KOPT-K1 (cell line): ENCODE measurements around the gene ZNF345.

Source experiments
- H3K27ac ChIP-seq: fragments of 200-600 bp; sonication (generic); 2 replicates; pipeline ENCODE4 v1.5.1; 2016; ENCODE audit warnings: antibody characterized with exemption, mild to moderate bottlenecking, low read depth, low read length; ENCODE audit not compliant: poor library complexity, severe bottlenecking
- H3K36me3 ChIP-seq: fragments of 200-600 bp; sonication (generic); 2 replicates; pipeline ENCODE4 v1.5.1; 2017; ENCODE audit warnings: antibody characterized with exemption, mild to moderate bottlenecking, low read length, moderate library complexity; ENCODE audit not compliant: insufficient read depth
- H3K9me3 ChIP-seq: fragments of 200-600 bp; sonication (generic); 2 replicates; pipeline ENCODE4 v1.5.1; 2017; ENCODE audit warnings: antibody characterized with exemption, low read length, mild to moderate bottlenecking; ENCODE audit not compliant: insufficient read depth, poor library complexity, severe bottlenecking

Gene ZNF345

DNA sequence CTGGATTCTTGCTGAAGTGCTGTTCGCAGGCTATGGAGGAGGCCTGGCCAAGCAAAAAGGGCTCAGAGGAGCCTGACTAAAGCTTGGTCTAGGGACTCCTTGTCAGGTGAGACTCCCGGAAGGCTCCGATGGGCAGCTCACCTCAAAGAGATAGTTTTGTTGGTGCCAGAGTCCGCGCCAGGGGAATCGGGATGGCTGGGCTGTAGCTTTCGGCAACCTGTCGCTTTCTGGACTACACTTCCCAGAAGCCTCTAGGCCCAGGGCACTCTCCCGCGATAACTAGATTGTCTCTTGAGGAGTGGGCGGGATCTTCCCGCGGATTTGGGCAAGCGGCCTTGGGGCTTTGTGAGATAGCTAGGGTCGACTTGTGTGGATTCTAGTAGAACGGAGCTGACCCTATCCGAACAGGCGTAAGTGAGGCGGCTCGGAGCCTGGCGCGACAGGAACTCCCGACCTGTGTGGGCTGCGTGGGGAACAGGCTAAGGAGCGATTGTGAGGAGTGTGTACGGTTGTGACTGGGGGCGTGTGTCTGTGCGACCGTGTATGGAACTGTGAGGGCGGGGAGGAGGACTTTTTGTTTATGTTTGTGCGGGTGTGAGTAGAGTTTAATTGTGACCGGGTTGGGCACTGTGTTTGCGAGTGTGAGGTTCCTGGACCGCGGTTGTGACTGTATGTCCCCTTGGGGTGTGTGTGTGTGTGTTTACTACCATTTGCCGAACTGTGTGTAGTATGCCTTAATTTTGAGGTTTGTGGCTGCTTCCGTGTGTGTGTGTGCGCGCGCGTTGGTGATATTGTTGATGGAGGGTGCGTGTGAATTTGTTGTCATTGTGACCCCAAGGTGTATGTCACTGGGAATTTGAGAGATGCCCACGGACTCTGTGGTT, at the start of gene ZNF345:
Gene ZNF345, plus strand, starts transcription at position 318 of the 884 bp plus-strand sequence. CDS start 25,955 bp downstream, outside the sequence.
- H3K9me3 ChIP-seq, result peaks cover 9% of the 10 kb centered on the region
- peaks cover 36% of the 10 kb centered on the region for H3K36me3 ChIP-seq
- peak within 1 kb of the TSS; percentile 63 for H3K27ac ChIP-seq

GRCh38 chr19:36805364-36805763, 45.3 kb upstream of the ZNF345 start:
- peaks cover 53% of the 10 kb centered on the region for H3K9me3 ChIP-seq
- no peak overlapping the region for H3K27ac ChIP-seq
- H3K36me3 ChIP-seq, result no peaks in the 10 kb centered on the region

DNA sequence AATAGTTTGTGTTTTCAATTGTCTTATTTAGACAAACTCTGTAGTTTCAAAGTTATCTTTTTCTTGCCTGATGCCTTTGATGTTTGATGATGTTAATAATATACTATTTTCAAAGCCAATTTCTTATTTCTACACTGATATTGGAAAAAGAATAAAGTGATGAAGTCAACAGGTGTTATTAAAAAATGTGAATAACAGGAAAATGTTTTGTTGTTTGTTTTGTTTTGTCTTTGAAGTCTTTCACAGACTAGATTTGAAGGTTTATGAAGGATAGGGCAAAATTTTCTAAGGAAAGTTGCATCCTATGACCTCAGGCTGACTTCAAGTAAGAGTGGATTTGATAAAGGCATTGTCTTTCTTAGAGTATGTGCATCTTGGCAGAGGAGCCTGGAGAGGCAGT, 43.6 kb upstream of the ZNF345 start:
- no peak overlapping the region for H3K27ac ChIP-seq
- H3K9me3 ChIP-seq, result peaks cover 57% of the 10 kb centered on the region
- H3K36me3 ChIP-seq, result no peaks in the 10 kb centered on the region

- H3K9me3 ChIP-seq, result peaks cover 100% of the 10 kb centered on the region
These were observed 31.5 kb upstream of the ZNF345 start for GRCh38 chr19:36819130-36819630.

GRCh38 chr19:36821758-36822157, 28.9 kb upstream of the ZNF345 start:
- no peak overlapping the region for H3K27ac ChIP-seq
- H3K9me3 ChIP-seq, result peaks cover 100% of the 10 kb centered on the region
- H3K36me3 ChIP-seq, result peaks cover 83% of the 10 kb centered on the region

More at GRCh38 chr19:36819130-36819630, 31.5 kb upstream of the ZNF345 start:
- Histone ChIP-seq H3K27ac (no peak overlapping the region), H3K36me3 (peaks cover 65% of the 10 kb centered on the region)

DNA sequence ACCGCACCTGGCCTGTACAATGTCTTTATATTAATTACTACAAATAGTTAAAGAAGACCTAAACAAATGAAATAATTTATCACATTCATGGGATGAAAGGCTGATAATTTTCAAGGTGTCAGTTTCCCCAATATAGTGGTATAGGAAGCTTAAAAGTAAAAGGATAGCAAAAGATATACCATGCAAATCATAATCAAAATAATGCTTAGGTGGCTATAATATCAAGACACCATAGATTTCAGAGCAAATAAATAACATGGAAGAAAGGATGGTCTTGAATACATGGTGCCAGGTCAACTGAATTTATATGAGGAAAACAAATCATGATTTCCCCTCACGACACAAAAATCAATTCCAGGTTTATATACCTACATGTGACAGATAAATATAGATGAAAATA, 17.2 kb upstream of the ZNF345 start:
- peaks cover 61% of the 10 kb centered on the region for H3K36me3 ChIP-seq
- no peak overlapping the region for H3K27ac ChIP-seq
- peaks cover 83% of the 10 kb centered on the region for H3K9me3 ChIP-seq

DNA sequence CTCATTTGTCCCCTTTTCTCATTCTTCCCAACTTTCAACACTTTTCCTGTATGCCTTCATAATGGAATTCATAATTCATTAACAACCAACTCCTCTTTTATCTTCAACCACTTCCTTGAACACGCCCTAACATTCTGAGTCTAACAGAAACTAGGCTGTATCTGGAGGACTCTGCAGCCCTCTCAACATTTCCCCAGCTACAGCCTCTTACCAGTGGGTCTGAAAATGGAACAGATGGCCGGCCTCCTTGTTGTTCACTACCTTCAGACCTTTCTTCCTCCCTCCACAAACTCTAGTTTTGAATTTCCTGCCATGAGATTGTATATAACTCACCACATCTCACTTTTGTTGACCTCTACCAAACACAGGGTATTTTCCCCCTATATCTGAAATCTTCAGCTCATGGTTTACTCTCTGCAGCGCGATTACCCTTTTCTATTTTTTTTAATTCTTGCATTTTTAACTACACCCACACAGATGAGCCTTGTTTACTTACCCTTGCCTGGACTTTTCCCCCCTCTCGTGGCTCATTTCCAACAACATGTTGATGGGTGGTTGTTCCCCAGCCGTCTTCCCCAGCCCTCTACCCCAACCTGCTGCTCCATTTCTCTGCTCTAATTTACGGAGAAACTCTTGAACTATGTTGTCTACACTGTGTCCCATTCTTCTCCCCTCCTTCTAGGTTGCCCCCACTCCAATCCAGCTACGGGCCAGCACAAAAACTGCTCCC, 13.3 kb upstream of the ZNF345 start:
- Histone ChIP-seq H3K27ac (peak overlapping the region; percentile 76), H3K9me3 (peaks cover 44% of the 10 kb centered on the region)

DNA sequence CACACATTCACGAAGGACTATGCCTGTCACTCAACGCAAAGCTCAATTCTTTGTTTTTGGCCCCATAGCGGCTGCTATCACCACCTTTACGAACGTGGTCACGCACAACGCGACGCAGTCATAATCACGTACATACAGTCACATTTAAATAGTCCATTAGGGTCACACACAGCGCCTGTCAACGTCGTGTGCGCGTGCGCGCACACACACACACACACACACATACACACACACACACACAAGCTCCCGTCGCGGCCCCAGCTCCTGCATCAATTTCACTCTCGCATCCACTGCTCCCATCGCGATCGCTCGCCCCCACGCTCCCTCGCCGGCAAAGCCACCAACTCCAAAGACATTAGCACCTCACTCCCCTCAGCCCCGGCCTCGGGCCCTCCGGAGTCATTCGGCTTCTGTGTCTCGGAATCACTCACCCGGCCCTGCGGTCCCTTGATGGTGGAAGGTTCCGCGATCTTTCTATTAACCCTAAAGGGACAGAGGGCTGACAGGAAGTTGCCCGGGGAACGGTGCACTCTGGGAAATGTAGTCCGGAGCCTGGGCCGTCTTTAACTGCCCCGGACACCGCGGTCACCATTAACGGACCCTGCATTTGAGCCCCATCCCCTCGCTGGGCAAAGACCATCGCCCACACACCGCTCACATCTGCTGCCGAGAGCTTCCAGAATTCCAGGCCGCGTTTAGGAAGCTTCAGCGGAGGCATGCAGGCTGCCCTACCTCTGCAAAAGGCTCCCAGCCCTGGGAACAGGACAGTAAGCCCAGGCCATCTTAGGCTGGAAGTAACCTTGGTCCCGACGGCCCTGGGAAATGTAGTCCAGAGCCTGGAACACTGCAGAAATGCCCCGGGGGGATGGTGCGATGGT, 12.5 kb upstream of the ZNF345 start, which contains the start of gene ZNF790:
Gene ZNF790, minus strand, starts transcription at position 482 of the 878 bp plus-strand sequence. CDS start 12,768 bp downstream, outside the sequence.
- peak within 1 kb of the TSS; percentile 76 for H3K27ac ChIP-seq
- H3K9me3 ChIP-seq, result peaks cover 36% of the 10 kb centered on the region
- H3K36me3 ChIP-seq, result peaks cover 28% of the 10 kb centered on the region

More for the DNA sequence above, 13.3 kb upstream of the ZNF345 start:
- peaks cover 32% of the 10 kb centered on the region for H3K36me3 ChIP-seq

- Histone ChIP-seq H3K27ac (peak overlapping the region; percentile 76), H3K9me3 (peaks cover 29% of the 10 kb centered on the region), H3K36me3 (peaks cover 28% of the 10 kb centered on the region)
These were observed 11.8 kb upstream of the ZNF345 start for GRCh38 chr19:36838784-36839324.

GRCh38 chr19:36847968-36848367, 2.7 kb upstream of the ZNF345 start:
- Histone ChIP-seq H3K36me3 (peaks cover 33% of the 10 kb centered on the region), H3K27ac (no peak overlapping the region), H3K9me3 (no peaks in the 10 kb centered on the region)

DNA sequence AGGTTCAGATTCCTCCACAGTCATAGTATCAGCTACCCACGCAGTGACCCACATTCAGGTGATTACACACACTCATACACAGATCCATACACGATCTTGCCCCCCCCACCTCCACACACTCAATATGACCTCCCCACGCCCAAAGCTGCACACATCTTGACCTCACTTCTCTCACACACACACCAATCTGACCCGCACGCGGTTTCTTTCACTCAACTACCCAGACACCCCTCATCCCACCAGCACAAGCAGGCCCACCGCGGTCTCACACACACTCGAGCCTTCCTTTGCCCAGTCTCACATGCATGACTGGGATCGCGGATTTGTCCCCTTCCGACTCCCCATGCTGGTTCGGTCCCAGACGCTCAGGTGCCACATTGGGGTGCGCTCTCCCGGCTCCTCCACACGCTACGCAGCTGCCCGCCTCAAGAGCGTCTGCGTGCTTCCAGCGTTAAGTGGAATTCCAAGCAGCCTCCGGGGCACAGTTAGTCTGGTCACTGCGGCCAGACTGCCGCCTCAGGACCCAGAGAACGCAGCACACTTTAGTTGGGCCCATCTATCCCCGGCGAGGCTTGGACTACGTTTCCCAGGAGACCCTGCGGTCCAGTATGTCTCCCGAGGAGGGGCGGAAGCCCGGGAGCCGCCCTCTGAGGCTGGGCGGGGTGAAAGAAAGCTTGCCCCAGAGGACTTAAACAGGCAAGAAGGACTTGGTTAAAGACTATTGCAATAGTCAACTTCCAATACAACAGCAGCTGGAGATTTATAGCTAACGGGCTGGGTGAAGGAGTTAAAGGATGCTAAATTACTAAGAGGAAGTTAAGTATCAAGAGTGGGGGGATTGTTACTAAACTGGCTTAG, 746 bp upstream of the ZNF345 start:
- peaks cover 4% of the 10 kb centered on the region for H3K9me3 ChIP-seq
- peaks cover 31% of the 10 kb centered on the region for H3K36me3 ChIP-seq
- H3K27ac ChIP-seq, result peak overlapping the region; percentile 63

DNA sequence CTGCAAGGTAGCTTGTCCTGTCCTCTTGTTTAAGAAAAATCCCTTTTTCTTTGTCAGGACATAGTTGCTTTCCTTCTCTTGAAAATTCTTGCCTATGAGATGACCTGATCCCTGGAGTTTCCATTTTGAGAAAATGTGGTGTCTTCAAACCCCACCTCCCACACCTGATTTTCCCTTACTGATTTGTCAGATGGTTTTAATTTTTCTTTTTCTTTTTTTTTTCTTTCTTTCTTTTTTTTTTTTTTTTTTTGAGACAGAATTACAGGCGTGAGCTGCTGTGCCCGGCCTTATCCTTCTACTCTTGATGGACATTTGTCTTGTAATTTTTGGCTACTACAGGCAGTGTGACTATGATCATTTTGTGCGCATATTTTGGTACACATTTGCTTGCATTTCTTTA, 1.2 kb downstream of the ZNF345 start:
- Histone ChIP-seq H3K27ac (no peak overlapping the region), H3K9me3 (peaks cover 20% of the 10 kb centered on the region), H3K36me3 (peaks cover 36% of the 10 kb centered on the region)
